Measurements from ENCODE around the gene FABP3.

The FABP3 gene

DNA sequence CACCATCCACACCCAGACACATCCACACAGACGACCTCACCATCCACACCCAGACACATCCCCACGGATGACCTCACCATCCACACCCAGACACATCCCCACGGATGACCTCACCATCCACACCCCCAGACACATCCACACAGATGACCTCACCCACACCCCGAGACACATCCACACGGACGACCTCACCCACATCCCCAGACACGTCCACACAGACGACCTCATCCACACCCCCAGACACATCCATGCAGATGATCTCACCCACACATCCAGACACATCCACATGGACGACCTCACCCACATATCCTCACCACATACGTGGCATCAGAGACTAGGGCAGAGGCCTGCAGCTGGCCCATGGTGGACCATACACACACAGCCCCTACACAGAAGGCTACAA, 14.7 kb upstream of the FABP3 start (continued):
- TF ChIP-seq ZFP37 (tag by site-specific recombination; IDR thresholded peaks at IDR 0.05) (0 out of 2 replicates have a peak, but pooled peaks have one; percentile 48), MEIS1 (CRISPR knock-in tag; IDR thresholded peaks at IDR 0.05; ENCODE audit: borderline replicate concordance) (no peak), ZNF24 (tag by site-specific recombination; IDR thresholded peaks at IDR 0.05) (peak; percentile 48; the same call in 1 of the 2 replicates), ZBTB17 (tag by site-specific recombination; IDR thresholded peaks at IDR 0.05) (peak; percentile 55; the same call in 1 of the 2 replicates), ZNF354C (tag by site-specific recombination; IDR thresholded peaks at IDR 0.05; ENCODE audit: borderline replicate concordance, low read depth) (no peak), ZNF335 (tag by site-specific recombination; conservative IDR thresholded peaks at IDR 0.05) (no peak), PRDM1 (tag by site-specific recombination; IDR thresholded peaks at IDR 0.05) (no peak), ZNF629 (tag by site-specific recombination; IDR thresholded peaks at IDR 0.05) (peak; percentile 95), ZNF776 (tag by site-specific recombination; IDR thresholded peaks at IDR 0.05; ENCODE audit: borderline replicate concordance) (no peak), ZNF112 (tag by site-specific recombination; IDR thresholded peaks at IDR 0.05) (no peak), ZBTB20 (tag by site-specific recombination; IDR thresholded peaks at IDR 0.05) (no peak), KLF9 (tag by site-specific recombination; IDR thresholded peaks at IDR 0.05; ENCODE audit: low read depth) (peak; percentile 54; the same call in 1 of the 2 replicates), ZNF223 (tag by site-specific recombination; IDR thresholded peaks at IDR 0.05) (no peak), ZNF610 (tag by site-specific recombination; IDR thresholded peaks at IDR 0.05; ENCODE audit: borderline replicate concordance) (no peak), HOXA7 (CRISPR knock-in tag; IDR thresholded peaks at IDR 0.05; ENCODE audit: borderline replicate concordance) (no peak), ZNF114 (tag by site-specific recombination; IDR thresholded peaks at IDR 0.05) (no peak), ZBTB10 (tag by site-specific recombination; IDR thresholded peaks at IDR 0.05) (peak; percentile 85), WT1 (tag by site-specific recombination; IDR thresholded peaks at IDR 0.05) (no peak), ZXDB (tag by site-specific recombination; IDR thresholded peaks at IDR 0.05) (no peak), PRDM4 (tag by site-specific recombination; IDR thresholded peaks at IDR 0.05) (no peak), ZBTB8A (tag by site-specific recombination; IDR thresholded peaks at IDR 0.05) (no peak), ZNF561 (tag by site-specific recombination; IDR thresholded peaks at IDR 0.05; ENCODE audit: borderline replicate concordance) (no peak), GLIS1 (tag by site-specific recombination; IDR thresholded peaks at IDR 0.05) (no peak), ZNF391 (tag by site-specific recombination; IDR thresholded peaks at IDR 0.05; ENCODE audit: borderline replicate concordance, low read depth) (0 out of 2 replicates have a peak, but pooled peaks have one; percentile 29), ZNF146 (tag by site-specific recombination; IDR thresholded peaks at IDR 0.05) (no peak; the same call in 1 of the 2 replicates), ZNF621 (tag by site-specific recombination; IDR thresholded peaks at IDR 0.05) (no peak), ZNF843 (tag by site-specific recombination; IDR thresholded peaks at IDR 0.05) (no peak), ZNF571 (tag by site-specific recombination; IDR thresholded peaks at IDR 0.05) (no peak), ZNF394 (tag by site-specific recombination; IDR thresholded peaks at IDR 0.05; ENCODE audit: borderline replicate concordance) (peak; percentile 81), HOXC10 (CRISPR knock-in tag; IDR thresholded peaks at IDR 0.05) (no peak), SP2 (tag by site-specific recombination; IDR thresholded peaks at IDR 0.05) (peak; percentile 34; the same call in 1 of the 2 replicates), BCL11A (tag by site-specific recombination; IDR thresholded peaks at IDR 0.05; ENCODE audit: low read depth) (no peak), ZNF174 (tag by site-specific recombination; IDR thresholded peaks at IDR 0.05) (no peak)
- TF ChIP-seq, protein P1, sequence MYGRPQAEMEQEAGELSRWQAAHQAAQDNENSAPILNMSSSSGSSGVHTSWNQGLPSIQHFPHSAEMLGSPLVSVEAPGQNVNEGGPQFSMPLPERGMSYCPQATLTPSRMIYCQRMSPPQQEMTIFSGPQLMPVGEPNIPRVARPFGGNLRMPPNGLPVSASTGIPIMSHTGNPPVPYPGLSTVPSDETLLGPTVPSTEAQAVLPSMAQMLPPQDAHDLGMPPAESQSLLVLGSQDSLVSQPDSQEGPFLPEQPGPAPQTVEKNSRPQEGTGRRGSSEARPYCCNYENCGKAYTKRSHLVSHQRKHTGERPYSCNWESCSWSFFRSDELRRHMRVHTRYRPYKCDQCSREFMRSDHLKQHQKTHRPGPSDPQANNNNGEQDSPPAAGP (tag by site-specific recombination; IDR thresholded peaks at IDR 0.05) = peak; percentile 100
- TF ChIP-seq, protein P2, sequence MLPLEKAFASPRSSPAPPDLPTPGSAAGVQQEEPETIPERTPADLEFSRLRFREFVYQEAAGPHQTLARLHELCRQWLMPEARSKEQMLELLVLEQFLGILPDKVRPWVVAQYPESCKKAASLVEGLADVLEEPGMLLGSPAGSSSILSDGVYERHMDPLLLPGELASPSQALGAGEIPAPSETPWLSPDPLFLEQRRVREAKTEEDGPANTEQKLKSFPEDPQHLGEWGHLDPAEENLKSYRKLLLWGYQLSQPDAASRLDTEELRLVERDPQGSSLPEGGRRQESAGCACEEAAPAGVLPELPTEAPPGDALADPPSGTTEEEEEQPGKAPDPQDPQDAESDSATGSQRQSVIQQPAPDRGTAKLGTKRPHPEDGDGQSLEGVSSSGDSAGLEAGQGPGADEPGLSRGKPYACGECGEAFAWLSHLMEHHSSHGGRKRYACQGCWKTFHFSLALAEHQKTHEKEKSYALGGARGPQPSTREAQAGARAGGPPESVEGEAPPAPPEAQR (tag by site-specific recombination; IDR thresholded peaks at IDR 0.05) = no peak

Measured in HEK293 (cell line).